HUDEP-2 (cell line): ENCODE measurements around the gene AMOTL2.

ENCODE experiments used
- DNase-seq, 76 experiments: peaks; one replicate each; lab custom pipeline; 2025; ENCODE audit not compliant: unreplicated experiment in 76 of 76; lab: John Stamatoyannopoulos, UW

The AMOTL2 gene

DNA sequence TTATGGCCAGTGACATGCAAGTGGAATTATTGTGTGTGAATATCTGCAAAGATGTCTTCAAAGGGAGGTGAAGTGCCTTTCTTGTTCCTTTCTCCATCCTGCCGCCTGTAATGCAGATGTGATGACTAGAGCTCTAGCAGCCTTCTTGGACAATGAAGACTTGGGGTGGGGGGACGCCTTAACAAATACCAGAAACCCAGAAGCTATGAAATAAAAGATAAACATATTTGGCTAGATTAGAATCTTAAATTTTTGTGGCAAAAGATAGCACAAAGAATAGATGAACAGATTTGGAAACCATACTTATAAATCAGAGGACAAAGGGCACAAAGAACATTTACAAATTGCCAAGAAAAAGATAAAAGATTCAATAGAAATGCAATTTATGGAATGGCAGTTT lies 56.1 kb downstream of the AMOTL2 start:
- no peak for DNase-seq

DNA sequence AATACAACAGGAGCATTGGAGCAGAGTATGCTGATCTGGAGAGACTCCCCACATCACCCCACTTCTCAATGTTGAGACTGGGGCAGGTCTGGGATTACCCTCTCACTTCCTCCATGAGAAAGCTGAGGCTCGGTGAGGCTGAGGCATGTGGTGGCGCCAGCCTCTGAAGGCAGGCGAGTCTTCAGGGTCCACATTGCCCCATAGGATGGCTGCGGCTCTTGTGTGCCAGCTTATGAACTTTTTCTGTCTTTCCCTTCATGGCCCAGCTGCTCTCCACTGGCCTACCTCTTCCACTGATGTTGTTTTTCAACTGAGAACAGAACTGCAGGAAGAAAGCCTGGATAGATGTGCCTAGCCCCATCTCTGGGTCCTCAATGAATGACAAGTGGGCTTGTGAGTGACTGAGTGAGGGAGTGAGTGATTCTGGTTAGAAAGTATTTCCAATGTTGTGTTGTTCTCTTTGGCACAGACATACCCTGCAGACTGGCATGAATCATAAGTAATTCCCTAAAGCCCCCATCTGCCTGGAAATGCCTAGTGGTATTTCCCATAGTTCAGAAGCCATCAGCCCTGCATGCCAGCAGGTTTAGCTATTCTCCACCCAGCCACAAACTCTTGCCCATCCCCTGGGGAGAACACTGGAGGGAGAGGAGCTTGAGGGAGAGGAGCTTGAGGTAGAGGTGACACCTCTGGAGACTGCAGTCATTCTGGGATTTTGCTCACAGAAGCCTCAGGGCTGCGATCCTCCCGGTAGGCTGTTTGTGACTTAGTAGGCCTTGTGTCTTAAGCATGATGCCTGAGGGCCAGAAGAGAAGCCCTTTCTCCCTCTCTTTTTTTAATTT lies 56.9 kb downstream of the AMOTL2 start:
- DNase-seq, result no peak

DNA sequence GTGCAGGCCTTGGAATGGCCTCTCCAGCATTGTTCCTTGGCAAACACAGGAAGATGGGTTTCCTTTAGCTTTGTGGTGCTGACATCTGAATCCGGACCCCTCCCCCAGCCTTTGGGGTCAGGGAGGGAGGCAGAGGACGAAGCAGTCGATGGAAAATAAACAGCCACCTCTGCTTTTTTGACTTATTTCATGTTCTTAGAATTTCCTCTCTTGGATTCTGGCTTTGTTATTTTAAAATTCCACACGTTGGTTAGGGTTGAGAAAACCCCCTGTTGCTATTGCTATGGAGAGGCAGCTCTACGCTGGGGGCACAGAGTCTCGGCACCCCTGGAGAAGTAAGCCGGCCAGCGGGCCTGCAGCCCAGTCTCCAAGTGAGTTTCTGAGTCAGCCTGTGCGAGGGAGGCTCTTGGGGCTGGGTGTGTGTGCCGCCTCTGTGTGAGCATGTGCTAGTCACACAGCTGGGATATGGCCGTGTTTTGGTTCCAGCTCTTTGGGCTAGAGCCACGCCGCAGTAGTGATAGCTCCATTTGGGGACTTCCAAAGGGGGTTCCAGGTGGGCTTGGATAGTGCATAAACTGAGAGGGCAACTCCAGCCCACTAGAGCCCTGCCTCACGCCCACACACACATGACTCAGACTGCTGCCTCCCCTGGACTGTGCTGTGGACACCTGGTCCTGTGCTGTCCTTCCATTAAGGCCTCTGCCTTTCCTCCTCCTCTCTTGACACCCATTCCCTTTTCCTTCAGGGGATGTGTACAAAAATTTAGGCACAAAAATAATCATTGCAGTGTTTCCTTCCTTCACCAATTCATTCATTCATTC lies 58.8 kb downstream of the AMOTL2 start:
- peak in 1 of 76 experiments; percentile 8 for DNase-seq

DNA sequence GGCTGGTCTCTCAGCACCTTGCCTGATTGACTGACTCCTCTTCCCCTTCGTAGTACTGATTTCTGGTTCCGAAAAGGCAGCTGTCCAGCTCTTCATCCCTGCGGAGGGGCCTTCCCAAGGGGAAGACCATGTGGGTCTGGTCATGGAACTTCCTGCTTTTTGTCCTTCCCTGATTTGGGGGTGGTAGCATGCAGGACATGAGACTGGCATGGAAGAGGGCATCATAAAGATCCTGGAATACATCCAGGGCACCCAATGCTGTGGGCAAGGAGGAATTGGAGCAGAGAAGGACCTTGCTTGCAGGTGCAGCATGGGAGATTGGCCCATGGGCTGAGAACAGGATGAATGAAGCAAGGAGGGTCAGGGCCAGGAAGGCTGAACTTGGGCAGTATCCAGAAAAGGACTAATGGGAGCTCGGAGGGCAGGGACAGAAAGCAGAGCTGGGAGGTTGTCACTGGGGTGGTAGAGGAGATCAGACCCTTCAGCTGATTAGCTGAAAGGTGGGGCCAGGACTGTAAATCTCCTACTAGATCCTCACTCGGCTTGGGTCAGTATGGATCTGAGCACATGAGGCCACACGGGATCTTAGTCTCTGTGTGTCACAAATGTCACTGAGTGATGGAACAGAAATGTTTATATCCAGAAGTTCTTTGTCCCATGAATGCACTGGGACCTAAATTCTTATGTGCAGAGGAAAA lies 59.5 kb downstream of the AMOTL2 start:
- DNase-seq, result no peak

DNA sequence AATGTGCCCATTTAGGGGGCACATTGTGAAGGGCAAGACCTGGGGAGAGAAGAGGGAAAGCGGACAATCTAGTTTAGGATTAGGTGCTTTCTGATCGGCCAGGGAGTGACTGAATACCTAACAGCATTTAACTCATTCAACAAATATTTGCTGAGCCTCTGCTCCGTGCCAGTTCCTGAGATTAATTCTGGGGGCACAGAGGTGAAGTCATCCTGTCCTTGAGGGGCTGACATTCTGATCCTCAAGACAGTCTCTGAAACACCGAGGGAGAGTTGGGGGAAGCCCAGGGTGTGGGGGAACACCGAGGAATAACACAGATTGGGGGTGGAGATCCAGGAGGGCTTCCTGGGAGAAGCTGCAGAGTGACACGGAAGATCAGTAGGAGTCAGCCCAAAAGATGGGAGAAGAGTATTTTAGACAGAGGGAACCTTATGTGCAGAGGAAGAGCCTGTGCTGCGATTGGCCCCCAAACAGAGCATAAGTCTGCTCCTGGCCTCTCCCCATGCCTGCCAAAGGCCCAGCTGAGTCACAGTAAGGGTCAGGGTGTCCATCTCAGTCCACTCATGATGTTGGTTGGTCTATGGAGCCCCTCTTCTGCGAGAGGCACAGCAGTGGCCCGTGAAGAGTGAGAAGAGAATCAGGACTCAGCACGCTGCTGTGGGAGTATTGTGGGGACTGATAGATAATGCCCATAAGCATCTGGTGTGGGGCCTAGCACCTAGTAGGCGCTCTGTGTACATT lies 60.2 kb downstream of the AMOTL2 start:
- no peak for DNase-seq

DNA sequence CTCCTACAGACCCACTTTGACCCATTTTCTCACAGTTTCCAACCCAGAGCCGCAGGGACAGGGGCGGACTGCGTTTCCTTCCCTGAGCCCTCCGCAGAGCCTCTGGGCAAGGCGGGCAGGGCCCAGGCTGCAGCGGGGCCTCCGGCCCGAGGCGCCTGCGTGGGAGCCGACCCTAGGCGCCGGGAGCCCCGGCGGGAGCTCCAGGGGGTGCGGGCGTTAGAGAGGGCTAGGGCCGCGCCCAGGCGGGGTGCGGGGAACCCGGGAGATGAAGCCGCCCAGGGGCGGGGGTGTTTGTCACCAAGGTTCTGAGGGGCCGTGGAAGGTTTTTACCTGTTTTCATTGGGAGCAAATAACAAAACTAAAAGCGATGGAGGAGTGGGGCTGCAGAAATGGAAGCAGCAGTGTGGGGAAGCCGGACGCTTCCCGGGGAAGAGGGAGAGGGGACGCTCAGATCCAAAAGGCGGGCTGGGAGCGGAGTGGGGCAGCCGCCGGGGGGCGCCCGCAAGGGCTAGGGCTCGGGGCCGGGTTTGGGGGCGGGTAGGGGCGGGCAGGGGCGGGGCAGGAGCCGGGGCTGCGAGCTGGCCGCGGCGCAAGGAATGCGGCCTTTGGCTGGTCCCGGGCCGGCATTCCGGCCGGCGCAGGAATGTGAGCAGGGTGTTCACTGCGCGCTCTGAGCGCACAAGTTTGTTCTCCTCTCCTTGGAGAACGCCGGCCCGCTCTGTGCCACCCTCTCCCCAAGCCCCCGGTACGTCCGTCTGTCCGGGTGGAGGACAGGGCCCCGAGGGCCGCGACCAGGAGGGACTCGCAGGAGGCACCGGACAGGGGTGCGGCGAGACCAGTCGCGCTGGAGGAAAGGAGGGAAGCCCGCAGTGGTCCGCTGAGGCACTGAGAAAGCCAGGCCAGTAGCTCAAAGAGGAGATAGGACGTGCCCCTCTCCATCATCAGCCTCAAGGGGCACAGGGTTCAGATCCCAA lies 61.1 kb downstream of the AMOTL2 start:
- DNase-seq, result no peak

DNA sequence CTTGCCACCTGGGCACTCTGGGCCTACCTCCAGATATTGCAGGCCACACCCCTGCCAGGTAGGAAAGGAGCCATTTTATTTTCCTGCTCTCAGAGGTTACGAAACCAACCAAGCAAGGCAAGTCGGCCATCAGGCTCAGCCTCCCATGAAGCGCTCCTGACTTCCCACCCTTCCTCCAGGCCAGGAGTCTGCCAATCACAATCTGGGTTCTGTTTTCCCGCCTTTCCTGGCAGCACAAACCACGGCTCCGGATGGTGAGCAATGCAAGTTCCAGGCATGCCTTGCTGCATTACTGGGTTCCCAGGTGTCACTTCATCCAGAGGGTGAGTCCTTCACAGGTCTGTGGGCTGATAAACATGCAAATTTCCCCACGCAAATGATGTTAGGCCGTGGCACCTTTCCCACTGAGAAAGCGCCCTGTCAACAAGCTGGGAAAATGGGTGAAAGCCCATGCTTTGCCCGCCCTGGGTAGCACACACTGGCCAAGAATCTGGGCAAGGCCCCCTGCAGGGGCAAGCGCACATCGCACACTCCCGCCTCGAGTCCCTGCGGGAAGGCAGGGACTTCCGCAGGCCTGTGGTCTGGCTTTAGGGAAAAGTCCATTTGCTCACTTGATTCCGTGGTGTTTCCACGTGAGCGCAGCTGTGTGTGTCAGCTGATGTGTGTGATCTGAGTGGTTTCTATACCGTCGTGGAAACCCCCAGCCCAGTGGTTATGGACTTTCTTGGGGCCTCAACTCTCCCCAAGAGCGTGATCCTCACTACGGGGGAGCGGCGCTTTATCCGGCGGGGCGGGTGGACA lies 62.0 kb downstream of the AMOTL2 start:
- no peak for DNase-seq

DNA sequence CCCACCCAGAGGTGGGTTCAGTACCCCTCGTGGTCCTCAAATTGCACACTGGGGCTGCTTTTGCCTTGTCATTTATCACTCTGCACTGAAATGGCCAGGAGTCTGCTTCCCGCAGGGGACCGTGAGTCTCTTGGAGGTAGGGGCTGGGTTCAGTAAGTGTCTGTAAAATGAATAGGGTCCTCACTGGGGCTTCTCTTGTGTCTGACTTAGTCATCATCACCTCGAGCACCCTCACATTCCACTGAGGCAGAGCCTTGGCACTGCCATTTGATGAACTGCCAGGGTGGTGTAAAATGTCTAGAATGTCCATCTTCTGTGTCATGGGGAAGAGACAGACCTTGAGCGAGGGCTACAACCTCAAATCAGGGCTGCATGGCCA lies 62.6 kb downstream of the AMOTL2 start:
- no peak for DNase-seq

DNA sequence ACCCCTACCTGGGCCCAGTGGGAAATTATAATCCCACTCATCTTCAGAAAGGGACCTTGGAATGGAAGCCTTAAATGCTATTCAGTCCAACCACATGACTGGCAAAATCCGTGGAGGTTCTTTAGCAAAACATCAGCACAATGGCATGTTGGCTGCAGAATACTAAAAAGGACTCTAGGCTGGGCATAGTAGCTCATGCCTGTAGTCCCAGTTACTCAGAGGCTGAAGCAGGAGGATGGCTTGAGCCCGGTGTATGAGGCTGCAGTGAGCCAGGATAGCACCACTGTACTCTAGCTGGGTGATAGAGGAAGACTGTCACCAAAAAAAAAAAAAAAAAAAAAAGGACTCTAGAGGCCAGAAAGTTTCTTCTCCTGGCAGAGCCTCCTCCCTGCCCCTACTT lies 63.0 kb downstream of the AMOTL2 start:
- DNase-seq, result no peak

DNA sequence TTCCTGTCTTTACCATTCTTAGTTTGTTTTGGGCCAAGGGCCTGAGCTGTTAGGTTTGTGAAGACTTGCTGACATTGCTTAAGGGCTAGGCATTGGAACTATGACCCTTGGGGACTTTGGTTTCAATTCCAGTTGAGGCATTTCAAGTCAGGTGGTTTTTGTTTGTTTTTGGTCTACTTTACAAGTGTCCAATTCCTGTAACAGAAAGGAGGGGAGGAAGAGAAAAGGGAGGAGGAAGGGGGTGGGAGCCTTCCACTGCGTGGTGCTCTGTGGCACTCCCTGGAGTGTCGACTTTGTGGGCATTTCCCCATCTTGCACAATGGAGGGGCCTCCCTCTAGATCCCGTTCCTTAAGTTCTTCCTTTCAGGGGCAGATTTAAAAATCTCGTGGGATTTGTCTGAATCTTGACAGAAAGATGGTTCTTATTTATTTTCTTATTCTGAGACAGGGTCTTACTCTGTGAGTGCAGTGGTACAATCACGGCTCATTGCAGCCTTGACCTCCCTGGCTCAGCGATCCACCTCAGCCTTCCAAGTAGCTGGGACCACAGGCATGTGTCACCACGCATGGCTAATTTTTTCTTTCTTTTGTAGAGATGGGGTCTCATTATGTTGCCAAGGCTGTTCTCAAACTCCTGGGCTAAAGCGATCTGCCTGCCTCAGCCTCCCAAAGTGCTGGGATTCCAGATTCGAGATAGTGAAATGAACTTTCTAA lies 64.1 kb downstream of the AMOTL2 start:
- DNase-seq, result no peak

DNA sequence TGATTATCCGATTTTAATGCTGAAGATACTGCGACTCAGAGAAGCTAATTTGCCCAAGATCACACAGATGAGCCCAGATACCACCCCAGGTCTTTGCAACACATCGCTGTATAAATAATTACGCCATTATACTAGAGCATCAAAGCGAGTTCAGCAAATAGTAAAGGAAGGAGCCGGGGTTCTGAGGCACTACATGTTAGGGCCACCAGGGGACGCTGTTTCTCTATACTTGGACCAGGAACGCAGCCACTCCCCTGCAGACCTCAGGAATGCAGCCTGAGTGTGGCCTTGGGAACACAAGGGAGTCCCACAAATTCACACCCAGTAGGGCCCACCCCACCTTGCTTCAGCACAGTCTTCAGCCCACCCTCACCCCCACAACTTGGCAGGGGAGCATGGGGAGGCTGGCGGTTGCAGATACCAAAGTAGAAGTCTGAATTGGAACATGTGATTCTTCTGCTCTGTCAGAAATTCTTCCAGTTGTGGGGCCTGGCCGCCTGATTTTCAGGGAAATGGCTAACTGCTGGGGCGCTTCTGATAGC lies 65.8 kb downstream of the AMOTL2 start:
- peak in 64 of 76 experiments; percentile 5 to 77 (median 46) for DNase-seq

DNA sequence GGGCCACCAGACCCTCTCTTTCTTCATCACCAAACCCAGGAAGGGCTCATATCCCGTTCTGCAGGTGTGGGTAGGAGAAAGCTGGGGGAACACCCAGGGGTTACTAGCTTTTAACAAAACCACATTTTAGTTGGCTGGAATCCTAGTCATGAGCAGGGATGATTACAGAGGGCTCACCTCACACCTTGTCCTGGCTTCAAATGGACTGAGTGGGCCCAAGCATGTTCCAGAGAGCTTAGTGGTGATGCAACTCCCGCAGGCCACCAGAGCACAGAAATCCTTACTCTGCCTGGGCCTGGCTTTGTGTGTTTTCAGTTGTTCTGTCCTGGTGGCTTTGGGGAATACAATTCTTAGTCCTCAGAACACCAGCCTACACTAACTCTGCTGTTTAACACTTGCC lies 66.8 kb downstream of the AMOTL2 start:
- no peak for DNase-seq

DNA sequence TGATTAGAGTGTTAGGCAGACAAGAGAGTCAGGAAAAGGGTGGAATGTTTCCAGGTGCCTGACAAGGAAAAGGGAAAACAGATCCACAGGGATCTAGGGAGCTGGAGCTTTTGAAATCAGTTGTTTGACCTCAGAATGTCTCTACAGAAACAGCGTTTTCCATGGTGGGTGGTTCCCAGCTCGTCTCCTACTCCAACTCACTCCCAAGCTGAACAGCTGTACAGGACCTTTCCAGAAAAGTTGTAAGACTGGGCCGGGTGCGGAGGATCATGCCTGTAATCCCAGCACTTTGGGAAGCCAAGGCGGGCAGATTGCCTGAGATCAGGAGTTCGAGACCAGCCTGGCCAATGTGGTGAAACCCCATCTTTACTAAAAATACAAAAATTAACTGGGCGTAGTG lies 67.9 kb downstream of the AMOTL2 start:
- DNase-seq, result no peak
